GM19193 (cell line): ENCODE data around the gene MRPL2.

Experiments used
- POLR2A ChIP-seq: IDR thresholded peaks from 4 replicates; pipeline ENCODE4 v1.6.1; 2011; ENCODE audit not compliant: insufficient read depth, insufficient read length; ENCODE audit errors: extremely low read depth

MRPL2 gene

GRCh38 chr6:43090559-43090956, 31.3 kb upstream of the MRPL2 start:
- no peak for TF ChIP-seq POLR2A

GRCh38 chr6:43089874-43090558, 30.8 kb upstream of the MRPL2 start:
- no peak for TF ChIP-seq POLR2A

- TF ChIP-seq POLR2A: no peak
These were observed 30.2 kb upstream of the MRPL2 start for GRCh38 chr6:43089467-43089866.

GRCh38 chr6:43088654-43089056, 29.4 kb upstream of the MRPL2 start:
- TF ChIP-seq POLR2A: no peak

- TF ChIP-seq POLR2A: no peak
These were observed 26.9 kb upstream of the MRPL2 start for GRCh38 chr6:43086022-43086658.

GRCh38 chr6:43082806-43083655, 23.8 kb upstream of the MRPL2 start:
- no peak for TF ChIP-seq POLR2A

- TF ChIP-seq POLR2A: no peak
These were observed 21.8 kb upstream of the MRPL2 start for GRCh38 chr6:43081043-43081442.

- TF ChIP-seq POLR2A: no peak
These were observed 19.5 kb upstream of the MRPL2 start for GRCh38 chr6:43078691-43079090.

GRCh38 chr6:43077981-43078511, 18.8 kb upstream of the MRPL2 start:
- no peak for TF ChIP-seq POLR2A

GRCh38 chr6:43077333-43077809, 18.1 kb upstream of the MRPL2 start:
- TF ChIP-seq POLR2A: no peak

- no peak for TF ChIP-seq POLR2A
These were observed 17.5 kb upstream of the MRPL2 start for GRCh38 chr6:43076464-43077332.

- no peak for TF ChIP-seq POLR2A
These were observed 16.6 kb upstream of the MRPL2 start, which contains the start of gene PTK7 for GRCh38 chr6:43075670-43076463. Gene PTK7 (plus strand): TSS chr6:43076314. CDS start chr6:43076489, 175 bp downstream.
